NOMO-1 treated with dmso at 0.1 percent for 144 hours (cell line): ENCODE measurements around the gene DNER.
"Not testable (repeated sequence)": the region's sequence is repeated elsewhere in the genome, so short reads cannot be mapped to it uniquely, and the experiment has no call there.

Source experiments
- DNase-seq: peaks from one replicate; lab custom pipeline; 2025; ENCODE audit not compliant: unreplicated experiment; lab: John Stamatoyannopoulos, UW

The DNER gene

DNA sequence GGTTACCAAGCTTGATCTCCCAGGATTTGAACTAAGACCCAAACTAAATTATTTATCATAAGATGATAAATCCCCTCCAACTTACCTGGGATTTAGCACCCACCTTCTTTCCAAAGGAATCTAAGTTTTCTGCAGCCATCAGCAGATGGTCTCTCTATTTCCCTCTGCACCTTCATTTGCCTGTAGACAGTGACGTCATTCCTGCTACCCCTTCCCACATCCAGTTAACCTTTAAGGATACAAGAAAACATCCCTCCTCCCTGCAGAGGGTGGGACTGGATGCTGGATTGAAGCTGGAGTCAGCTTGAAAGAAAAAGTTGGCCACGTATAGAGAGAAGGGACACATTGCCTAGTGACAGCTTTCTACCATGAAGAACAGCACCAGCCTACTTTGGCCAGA lies 3.7 kb upstream of the DNER start:
- DNase-seq: no peak

DNA sequence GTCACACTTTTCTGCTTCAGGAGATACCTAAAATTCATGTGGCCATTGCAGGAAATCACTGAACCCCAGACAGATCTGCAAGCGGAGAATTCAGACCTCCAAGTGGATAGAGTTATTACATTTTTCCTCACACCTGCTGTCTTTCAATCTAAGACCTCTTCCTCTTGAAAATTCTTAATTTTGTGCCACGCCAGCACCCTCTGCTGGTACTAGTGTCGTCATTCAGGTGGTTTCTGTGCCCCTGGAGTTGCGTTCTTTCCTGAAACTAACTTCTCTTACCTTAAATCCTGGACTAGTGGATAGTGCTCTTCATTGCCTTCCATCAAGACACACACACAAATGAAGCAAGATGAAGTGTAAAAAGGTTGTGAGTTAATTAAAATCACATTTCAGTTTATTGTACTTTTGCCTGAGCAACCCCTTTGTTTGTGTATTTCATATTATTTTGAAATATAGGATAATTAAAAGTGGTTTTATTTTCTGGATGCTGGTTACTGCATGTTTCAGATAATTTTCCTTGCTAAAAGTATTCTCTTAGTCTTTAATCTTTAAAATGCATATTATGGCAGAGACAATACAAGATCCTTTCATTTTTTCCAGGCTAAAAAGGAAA lies 1.6 kb upstream of the DNER start:
- peak; percentile 23 for DNase-seq

DNA sequence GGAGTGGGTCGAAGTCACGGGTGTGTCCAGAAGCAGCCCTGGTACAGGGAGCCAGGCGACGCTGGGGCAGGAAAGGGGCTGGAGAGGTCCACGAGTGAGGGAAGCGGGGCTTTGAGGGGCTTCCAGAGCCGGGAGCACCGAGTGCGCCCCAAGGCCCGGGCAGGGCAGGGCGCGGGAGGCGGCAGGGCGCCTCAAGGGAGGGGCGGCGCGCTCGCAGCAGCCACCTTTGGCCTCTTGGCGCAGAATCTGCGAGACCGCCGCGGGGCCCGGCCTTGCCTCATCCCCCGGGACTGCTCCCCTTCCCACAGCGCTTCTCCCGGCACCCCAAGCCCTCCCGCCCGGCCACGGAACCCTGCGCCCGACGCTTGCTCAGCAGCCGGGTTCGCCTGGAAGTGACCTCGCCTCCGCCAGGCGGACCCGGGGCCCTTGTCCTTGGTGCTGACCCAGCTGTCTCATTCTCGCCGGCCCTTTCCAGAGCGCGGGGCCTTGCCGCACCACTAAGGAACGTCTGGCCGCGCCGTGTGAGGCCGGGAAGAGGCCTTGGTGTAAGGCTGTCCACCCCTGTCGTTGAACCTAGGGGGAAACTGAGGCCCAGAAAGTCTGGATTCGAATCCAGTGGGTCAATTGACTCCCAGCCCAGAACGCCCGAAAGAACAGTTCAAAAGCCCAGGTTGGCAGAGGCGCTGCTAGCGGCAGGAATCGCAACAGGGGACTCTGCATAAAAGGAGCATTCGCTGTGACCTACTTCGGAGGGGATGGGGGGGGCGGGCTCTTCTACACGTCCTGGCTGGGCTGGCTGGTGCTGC lies 584 bp upstream of the DNER start:
- no peak for DNase-seq

DNA sequence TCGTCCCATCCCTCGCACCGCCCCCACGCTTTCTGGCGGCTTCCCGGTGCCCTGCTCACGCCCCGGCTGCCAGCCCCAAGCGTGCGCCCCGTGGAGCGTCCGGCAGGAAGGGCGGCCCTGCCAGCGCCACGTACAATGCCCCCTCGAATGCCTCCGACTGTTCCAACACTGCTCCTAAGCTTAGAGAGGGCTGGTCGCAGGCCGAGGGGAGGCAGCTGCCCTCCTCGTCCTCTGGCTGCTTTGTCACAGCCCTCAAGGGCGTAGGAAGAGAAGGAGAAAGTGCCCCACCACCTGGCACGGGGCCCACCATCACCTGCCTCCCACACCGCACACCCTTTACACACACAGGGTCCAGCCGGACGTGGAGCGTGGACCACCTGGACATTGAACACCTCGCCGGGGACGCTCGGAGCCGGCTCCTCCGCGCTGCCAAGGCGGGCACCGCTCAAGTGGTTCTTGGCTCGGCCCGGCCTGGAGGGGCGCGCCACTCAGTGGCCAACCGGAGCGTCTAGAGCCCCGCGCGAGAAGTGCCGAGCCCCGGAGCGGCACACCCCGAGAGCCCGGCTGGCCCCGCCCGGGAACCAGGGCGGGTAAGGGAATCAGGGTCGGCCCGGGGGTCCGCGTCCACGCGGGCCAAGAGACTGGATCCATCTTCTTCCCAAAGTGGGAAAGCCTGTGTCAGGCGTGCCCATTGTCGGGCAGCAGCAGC lies 830 bp downstream of the DNER start:
- no peak for DNase-seq

DNA sequence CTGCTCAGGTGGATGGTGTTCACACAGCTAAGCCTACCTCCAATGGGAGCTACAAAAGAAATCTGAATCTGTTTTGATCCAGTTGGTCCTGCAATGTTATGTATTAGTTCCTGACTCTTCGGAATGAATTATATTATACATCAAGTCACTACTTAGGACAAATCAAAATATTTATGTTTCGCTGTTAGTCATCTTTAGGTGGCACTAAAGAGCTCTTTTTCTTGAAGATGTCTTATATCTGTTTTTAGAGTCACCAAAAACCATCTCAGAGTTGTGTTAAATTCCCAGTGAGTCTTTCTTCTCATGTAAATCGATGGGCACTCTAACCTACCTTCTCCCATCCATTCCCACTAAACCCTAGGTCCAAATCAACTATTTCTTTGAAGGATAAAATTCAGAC lies 2.2 kb downstream of the DNER start:
- no peak for DNase-seq

DNA sequence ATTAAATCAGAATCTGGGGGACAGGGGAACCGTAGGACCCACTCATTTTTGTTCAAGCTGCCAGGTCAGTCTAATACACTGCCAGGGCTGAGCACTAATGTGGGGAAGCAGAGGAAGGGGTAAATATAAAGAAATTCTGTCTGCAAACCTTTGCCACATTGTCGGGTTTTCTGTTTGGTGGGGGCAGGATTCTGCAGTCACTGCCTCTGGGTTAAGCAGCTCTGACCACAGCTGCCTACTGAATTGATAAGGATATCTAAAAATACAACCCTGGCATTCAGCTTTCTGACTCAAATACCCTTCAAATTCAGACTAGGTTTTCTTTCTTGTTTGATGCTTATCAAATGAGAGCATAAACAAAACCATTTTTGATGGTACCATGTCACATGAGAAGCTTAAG lies 6.0 kb downstream of the DNER start:
- DNase-seq: no peak

DNA sequence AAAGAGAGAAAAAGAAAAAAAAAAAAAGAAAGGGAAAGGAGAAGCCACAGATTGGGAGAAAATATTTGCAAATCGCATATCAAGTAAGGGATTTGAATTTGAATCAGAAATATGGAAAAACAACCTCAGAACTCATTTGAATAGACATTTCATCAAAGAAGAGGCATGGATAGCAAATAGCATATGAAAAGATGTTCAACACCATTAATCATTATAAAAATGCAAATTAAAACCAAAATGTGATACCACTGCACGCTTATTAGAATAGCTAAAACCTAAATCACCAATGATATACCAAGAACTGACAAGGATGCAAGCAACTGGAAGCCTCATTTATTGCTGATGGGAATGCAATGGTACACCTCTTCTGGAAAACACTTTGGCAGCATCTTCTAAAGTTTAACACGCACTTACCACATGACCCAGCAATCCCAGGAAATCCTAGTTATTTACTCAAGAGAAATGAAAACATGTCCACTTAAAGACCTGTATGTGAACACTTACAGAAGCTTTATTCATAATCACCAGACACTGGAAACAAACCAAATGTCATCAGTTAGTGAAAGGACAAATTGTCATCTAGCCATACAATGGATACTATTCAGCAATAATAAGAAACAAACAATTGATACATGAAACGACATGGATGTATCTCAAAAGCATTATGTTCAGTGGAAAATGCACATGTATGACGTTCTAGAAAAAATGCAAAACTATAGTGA lies 10.3 kb downstream of the DNER start:
- DNase-seq: no peak

DNA sequence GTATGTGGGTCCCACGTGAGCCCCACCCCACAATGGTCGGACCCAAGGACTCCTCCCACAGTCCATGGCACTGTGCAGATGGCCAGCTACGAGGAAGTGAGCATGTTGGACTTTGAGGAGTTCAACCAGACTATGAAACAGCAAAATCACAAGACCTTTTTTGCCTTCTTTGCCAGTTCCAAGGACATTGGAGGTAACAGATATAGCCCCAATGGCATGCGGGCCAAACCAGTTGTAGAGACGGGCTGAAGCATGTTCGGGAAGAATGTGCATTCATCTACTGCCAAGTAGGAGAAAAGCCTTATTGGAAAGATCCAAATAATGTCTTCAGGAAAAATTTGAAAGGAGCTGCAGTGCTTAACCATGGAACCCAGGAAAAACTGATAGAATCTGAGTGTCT lies 12.6 kb downstream of the DNER start:
- DNase-seq: no peak

DNA sequence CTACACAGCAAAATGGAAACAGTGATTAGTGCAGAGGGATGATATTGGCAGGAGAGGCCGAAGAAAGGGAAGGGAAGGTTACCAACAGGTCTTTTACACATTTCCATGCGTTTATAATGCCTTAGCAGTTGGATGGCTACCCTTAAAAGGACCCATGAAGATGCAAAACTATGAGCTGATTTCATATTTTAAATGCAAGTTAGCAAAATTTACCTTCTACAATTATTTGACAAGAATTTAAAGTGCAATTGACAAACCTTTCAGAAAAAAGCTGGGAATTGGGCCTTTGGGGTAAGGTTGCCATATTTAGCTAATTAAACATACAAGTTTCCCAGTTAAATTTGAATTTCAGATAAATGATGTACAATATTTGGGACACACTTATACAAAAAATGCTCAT lies 13.3 kb downstream of the DNER start:
- DNase-seq: no peak

DNA sequence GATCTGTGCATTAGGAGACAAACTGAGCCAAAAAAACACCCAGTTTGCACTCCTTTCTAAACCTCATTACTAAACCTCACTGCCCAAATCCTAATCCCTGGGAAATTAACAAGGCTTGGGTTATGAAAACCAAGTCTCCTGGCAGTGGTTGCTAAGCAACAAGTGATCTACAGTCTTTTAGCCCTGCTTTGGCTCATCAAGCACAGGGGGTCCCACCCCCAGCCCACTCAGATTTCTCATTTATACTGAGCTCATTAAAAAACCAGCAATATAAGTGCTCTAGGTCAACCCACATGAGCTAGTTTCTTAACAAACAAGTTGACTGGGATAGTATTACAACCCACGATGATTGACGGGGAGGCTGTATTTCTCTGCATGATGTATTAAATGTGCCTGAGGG lies 18.4 kb downstream of the DNER start:
- no peak for DNase-seq

DNA sequence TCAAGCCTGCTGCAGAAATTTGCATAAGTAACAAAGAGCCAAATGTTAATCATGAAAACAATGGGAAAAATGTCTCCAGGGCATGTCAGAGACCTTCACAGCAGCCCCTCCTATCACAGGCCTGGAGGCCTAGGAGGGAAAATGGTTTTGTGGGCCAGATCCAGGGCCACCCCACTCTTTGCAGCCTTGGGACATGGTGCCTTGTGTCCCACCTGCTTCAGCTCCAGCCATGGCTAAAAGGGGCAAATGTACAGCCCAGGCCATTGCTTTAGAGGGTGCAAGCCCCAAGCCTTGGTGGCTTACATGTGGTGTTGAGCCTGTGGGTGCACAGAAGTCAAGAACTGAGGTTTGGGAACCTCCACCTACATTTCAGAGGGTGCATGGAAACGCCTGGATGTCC lies 20.5 kb downstream of the DNER start:
- DNase-seq: not testable (repeated sequence)

DNA sequence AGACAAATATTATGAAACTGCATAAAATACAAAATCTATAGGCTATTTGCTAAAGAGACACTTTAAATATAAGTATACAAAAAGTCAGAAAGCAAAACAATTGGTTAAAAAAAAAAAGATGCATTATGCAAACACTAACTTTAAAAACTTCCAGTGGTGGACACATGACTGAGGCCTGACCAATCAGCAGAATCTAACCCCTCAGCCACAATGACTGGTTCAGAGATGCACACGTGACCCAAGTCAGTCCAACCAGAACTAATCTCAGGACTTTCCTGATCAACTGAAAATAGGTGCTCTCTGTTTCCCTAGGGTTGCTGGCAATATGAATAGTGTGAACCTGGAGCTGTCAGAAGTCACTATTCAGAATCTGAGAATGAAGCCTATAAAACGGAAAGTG lies 22.7 kb downstream of the DNER start:
- DNase-seq: no peak

DNA sequence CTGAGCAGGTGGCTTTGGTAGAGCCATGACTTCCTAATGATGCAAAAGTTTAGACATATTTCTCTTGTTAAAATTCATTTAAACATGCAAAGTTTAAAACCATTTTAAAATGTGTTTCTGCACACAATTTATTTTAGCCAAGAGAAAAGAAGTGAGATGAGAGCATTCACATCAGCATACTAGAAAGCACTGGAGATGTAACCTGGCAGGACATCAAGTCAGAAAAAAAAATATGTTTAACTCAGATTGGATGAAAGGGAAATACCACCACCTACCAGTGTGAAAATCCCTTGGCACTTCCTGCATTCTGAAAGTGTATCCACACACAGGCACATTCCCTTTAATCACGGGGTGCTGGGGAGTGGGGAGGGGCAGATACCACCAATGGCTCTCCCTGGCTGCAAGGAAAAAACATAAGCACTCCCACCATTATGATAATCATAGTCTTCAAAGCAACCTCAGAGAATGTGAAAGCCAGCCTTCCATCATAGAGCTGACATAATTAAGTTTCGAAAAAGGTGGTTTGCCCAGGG lies 25.0 kb downstream of the DNER start:
- no peak for DNase-seq

DNA sequence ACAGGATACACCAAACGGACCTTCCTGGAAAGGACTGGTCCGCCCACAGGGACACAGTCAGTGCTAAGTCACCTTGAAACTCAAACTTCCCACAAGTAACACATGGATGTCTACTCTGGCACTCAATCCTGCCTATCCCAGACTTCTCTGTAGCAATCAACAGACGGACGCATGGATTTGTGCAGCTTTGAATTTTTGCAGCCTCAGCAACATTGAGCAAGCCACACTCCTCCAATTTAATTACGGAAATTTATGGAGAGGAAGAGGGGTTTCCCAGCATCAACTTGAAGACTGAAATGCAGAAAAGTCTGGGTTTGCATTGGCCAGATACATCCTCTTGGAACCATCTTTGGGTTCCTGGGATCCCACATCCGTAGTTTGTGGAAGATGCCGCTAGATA lies 26.2 kb downstream of the DNER start:
- no peak for DNase-seq

DNA sequence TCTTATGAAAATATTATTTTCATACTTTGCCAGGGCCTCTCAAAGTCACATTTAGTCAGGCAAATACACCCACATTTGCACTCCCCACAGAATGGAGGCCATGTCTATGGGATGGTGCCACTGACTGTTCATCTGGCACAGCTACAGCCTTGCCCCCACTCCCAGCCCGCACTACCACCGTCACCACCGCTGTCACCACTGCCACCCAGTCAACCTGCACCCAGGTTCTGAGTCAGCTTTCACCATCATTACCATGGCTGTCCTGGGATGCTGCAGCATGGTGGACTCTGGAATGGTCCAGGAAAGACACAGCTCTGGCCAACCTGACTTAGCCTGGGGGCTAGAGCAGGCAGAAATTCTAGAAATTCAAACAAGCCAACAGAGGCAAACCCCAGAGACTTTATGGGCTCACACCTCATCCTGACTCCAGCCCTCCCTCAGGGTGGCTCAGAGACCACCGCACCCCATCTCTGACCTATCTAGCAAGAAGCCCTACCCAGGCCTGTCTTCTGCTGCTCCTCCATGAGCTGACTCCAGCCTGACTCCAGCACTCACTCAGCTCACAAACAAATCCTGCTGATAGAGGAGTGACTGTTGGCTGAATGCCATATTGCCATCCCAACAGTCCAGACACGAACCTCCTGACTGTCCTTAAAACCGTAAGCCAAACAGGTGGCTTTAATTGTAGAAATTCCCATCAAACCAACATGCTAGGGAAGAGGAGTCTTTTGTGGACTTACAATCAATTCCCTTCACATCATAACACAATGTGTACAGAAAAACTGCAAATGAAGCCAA lies 28.0 kb downstream of the DNER start:
- DNase-seq: no peak

DNA sequence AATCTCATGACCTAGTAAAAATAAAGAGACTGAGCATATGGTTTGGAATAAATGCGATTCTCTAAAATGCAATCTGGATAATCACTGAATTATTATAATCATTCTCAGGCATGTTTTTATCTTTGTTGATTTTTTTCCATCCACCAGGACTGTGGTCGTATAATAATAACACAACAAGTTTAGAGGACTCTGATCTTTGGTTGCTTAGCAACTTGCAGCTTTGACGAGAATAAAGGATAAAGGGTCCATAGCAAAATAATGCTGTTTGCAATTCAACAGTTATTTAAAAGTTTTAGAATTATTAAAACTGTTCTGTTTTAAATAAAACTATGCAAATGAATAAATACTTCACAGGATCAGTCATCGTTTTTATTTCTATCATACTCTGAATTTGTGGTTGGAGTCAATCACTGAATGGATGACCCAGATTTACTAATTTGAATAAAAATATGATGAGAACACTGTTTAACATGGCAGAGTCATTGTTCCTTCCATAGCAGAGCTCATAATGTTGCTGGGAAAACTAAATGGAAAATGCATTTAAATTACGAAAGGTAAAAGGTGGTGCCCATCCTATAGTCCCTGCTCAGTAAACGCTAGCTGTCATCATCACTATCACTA lies 29.3 kb downstream of the DNER start:
- DNase-seq: no peak

DNA sequence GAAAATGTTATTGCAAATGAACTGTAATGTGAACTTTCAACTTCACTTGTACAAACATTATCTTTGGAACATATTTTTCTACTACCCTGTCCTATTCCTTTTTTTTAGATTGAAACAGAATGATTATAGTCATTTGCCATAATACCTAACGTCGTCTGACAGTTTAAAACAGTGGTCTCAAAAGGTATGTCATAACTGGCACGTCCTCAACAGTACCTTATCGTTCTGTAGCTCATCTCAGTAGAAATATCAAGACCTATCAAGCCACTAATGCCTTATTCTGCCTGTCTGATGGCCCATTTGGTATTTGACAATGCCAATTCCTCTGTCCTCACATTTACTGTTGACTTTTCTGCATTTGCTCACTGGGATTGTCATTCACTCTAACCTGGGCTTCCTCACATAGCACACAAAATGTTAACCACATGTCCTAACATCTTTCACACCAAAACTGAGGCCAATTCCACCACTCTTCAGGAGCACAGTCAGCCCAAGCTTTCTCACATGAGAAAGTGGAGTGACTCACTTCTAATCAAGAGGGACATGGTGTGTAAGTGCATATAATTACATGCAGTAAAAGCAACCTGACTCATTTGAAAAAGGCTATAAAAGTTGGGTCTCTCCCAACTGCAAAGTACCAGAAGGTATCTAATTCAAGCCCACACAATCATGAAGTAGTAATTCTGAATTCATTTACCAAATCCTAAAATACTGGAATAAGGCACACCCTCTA lies 34.8 kb downstream of the DNER start:
- no peak for DNase-seq

DNA sequence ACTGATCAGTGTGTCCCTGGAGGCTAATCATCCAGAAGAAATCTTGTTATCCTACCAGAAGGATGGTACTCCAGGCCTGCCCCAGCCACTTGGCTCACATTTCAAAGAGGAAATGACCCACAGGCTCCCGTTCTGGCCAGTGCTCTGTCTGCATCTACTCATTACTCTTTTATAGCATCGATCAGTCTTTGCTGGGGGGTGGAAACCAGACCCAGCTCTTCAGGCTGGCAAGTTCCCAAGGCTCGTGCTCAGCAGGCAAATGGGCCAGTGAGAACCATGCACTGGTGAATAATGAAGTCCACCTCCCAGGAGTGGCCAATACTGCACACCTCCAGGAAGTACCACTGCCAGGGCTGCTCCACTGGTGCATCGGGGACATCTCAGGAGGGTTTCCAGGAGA lies 38.8 kb downstream of the DNER start:
- no peak for DNase-seq

DNA sequence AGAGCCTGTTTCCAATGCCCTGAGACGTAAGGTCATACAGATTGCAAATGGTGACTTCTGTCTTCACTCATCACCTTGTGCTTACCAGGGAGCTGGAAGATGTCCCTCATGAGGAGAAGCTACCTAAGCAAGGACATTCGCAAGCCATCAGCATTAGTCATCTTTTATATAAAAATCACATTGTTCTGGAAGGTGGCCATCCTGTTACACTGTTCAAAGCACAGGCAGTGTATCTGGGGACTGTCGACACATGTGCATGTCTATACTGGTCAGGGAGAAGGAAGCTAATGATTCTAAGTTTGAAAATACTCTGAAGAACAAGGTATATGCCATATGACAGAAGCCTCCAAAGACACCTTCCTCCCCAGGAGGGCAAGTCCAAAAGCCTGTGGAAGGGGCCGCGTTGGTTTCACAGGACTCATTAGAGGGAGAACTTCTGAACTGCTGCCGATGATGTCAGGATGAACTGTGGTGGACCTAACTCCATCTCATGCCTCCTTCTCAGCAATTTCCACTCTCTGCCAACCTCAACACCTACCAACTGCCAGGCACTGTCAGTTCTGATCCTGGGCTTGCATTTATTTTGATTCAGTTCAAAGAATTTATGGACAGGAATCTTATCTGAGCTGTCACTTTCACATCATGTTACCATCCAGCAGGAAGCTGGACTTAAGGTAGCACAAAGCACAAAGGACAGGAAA lies 39.4 kb downstream of the DNER start:
- DNase-seq: no peak
